HEK293 (cell line): ENCODE measurements around the gene CDKN3.
A peak's percentile ranks its signal among the peaks of the same experiment; 100 is the strongest.

Source experiments
- CTCF ChIA-PET: fragments of 350-600 bp; formaldehyde crosslinking; extraction: SDS; loops from one replicate; lab custom pipeline; 2021; ENCODE audit warnings: antibody characterized with exemption; lab: Yijun Ruan, JAX
- POLR2A ChIA-PET: fragments of 300-600 bp; formaldehyde crosslinking; extraction: SDS; loops from one replicate; lab custom pipeline; 2020; ENCODE audit warnings: antibody characterized with exemption, inconsistent platforms; lab: Yijun Ruan, JAX
- H3K27ac ChIP-seq: fragments of 200-500 bp; sonication (Bioruptor generic); 2 replicates; pipeline ENCODE4 v1.5.1; 2014; ENCODE audit warnings: low read depth, low read length, control low read depth, inconsistent platforms; ENCODE audit errors: extremely low read depth
- H3K36me3 ChIP-seq, 2 experiments: fragments of 200-500 bp in 1 of 2; sonication (Bioruptor generic) in 1 of 2; 1 replicate in 1 of 2; 2 replicates in 1 of 2; pipeline ENCODE4 v1.5.1; 2014 to 2017; ENCODE audit warnings: inconsistent platforms in 2 of 2, low read length in 2 of 2; ENCODE audit not compliant: control insufficient read depth in 2 of 2, insufficient read depth in 1 of 2
- H3K4me1 ChIP-seq: fragments of 200-500 bp; sonication (Bioruptor generic); 2 replicates; pipeline ENCODE4 v1.5.1; 2014; ENCODE audit warnings: mild to moderate bottlenecking, low read length, inconsistent platforms; ENCODE audit not compliant: control insufficient read depth, insufficient read depth
- H3K4me3 ChIP-seq: 2 replicates; pipeline ENCODE4 v1.5.1; 2011; ENCODE audit warnings: low read depth, mild to moderate bottlenecking, control low read depth, low read length, moderate library complexity
- H3K9me3 ChIP-seq: fragments of 200-500 bp; sonication (Bioruptor generic); 2 replicates; pipeline ENCODE4 v1.5.1; 2014; ENCODE audit warnings: low read depth, low read length, inconsistent platforms; ENCODE audit not compliant: control insufficient read depth, insufficient read depth
- ATF2 ChIP-seq: fragments of 450-650 bp; formaldehyde crosslinking; IDR thresholded peaks from 2 replicates; pipeline ENCODE4 v1.5.1; 2016; ENCODE audit warnings: missing biosample characterization, missing genetic modification characterization, low read depth
- GLIS1 ChIP-seq: fragments of 450-650 bp; formaldehyde crosslinking; IDR thresholded peaks from 2 replicates; pipeline ENCODE4 v1.5.1; 2016; ENCODE audit warnings: missing biosample characterization, missing genetic modification characterization
- HOXA7 ChIP-seq: sonication (generic); formaldehyde crosslinking; IDR thresholded peaks from 2 replicates; pipeline ENCODE4 v1.8.1; 2022; ENCODE audit warnings: missing genetic modification reagents, borderline replicate concordance
- PATZ1 ChIP-seq: fragments of 450-650 bp; formaldehyde crosslinking; IDR thresholded peaks from 2 replicates; pipeline ENCODE4 v1.5.1; 2016; ENCODE audit warnings: missing biosample characterization, missing genetic modification characterization
- REST ChIP-seq: fragments of 450-650 bp; formaldehyde crosslinking; IDR thresholded peaks from 2 replicates; pipeline ENCODE4 v1.5.1; 2016; ENCODE audit warnings: missing biosample characterization, missing genetic modification characterization
- ZBTB17 ChIP-seq: fragments of 450-650 bp; formaldehyde crosslinking; IDR thresholded peaks from 2 replicates; pipeline ENCODE4 v1.5.1; 2016; ENCODE audit warnings: missing biosample characterization, missing genetic modification characterization
- ZBTB7A ChIP-seq: fragments of 450-650 bp; formaldehyde crosslinking; IDR thresholded peaks from 2 replicates; pipeline ENCODE4 v1.5.1; 2016; ENCODE audit warnings: low read depth, missing biosample characterization, missing genetic modification characterization
- ZEB2 ChIP-seq: fragments of 450-650 bp; formaldehyde crosslinking; IDR thresholded peaks from 2 replicates; pipeline ENCODE4 v1.5.1; 2016; ENCODE audit warnings: missing biosample characterization, missing genetic modification characterization
- ZFHX2 ChIP-seq: fragments of 450-650 bp; formaldehyde crosslinking; conservative IDR thresholded peaks from 2 replicates; pipeline ENCODE4 v1.5.1; 2016; ENCODE audit warnings: missing biosample characterization, missing genetic modification characterization
- ZFP69B ChIP-seq: fragments of 450-650 bp; formaldehyde crosslinking; IDR thresholded peaks from 2 replicates; pipeline ENCODE4 v1.5.1; 2016; ENCODE audit warnings: missing biosample characterization, missing genetic modification characterization
- ZNF146 ChIP-seq: fragments of 450-650 bp; formaldehyde crosslinking; IDR thresholded peaks from 2 replicates; pipeline ENCODE4 v1.5.1; 2016; ENCODE audit warnings: missing biosample characterization, missing genetic modification characterization
- ZNF2 ChIP-seq: fragments of 450-650 bp; formaldehyde crosslinking; IDR thresholded peaks from 2 replicates; pipeline ENCODE4 v1.5.1; 2016; ENCODE audit warnings: missing biosample characterization, missing genetic modification characterization
- ZNF362 ChIP-seq: fragments of 450-650 bp; formaldehyde crosslinking; IDR thresholded peaks from 2 replicates; pipeline ENCODE4 v1.5.1; 2016; ENCODE audit warnings: missing biosample characterization, missing genetic modification characterization
- ZNF391 ChIP-seq: fragments of 450-650 bp; formaldehyde crosslinking; IDR thresholded peaks from 2 replicates; pipeline ENCODE4 v1.5.1; 2016; ENCODE audit warnings: low read depth, missing biosample characterization, missing genetic modification characterization, borderline replicate concordance
- ZNF426 ChIP-seq: fragments of 450-650 bp; formaldehyde crosslinking; IDR thresholded peaks from 2 replicates; pipeline ENCODE4 v1.5.1; 2017; ENCODE audit warnings: missing biosample characterization, missing genetic modification characterization, mild to moderate bottlenecking, inconsistent platforms, moderate library complexity
- ZNF501 ChIP-seq: fragments of 450-650 bp; formaldehyde crosslinking; IDR thresholded peaks from 2 replicates; pipeline ENCODE4 v1.5.1; 2016; ENCODE audit warnings: missing biosample characterization, missing genetic modification characterization
- ZNF548 ChIP-seq: fragments of 450-650 bp; formaldehyde crosslinking; IDR thresholded peaks from 2 replicates; pipeline ENCODE4 v1.5.1; 2016; ENCODE audit warnings: missing biosample characterization, missing genetic modification characterization
- ZNF561 ChIP-seq: fragments of 450-650 bp; IDR thresholded peaks from 2 replicates; pipeline ENCODE4 v1.5.1; 2018; ENCODE audit warnings: missing biosample characterization, missing genetic modification characterization, borderline replicate concordance
- ZXDB ChIP-seq: fragments of 450-650 bp; formaldehyde crosslinking; IDR thresholded peaks from 2 replicates; pipeline ENCODE4 v1.5.1; 2016; ENCODE audit warnings: missing biosample characterization, missing genetic modification characterization
- TF ChIP-seq, protein P1 (sequence below): fragments of 450-650 bp; formaldehyde crosslinking; IDR thresholded peaks from 2 replicates; pipeline ENCODE4 v1.5.1; 2016; ENCODE audit warnings: missing biosample characterization, missing genetic modification characterization
- TF ChIP-seq, protein P2 (sequence below): fragments of 450-650 bp; formaldehyde crosslinking; IDR thresholded peaks from 2 replicates; pipeline ENCODE4 v1.5.1; 2016; ENCODE audit warnings: missing biosample characterization, missing genetic modification characterization

CDKN3 gene

DNA sequence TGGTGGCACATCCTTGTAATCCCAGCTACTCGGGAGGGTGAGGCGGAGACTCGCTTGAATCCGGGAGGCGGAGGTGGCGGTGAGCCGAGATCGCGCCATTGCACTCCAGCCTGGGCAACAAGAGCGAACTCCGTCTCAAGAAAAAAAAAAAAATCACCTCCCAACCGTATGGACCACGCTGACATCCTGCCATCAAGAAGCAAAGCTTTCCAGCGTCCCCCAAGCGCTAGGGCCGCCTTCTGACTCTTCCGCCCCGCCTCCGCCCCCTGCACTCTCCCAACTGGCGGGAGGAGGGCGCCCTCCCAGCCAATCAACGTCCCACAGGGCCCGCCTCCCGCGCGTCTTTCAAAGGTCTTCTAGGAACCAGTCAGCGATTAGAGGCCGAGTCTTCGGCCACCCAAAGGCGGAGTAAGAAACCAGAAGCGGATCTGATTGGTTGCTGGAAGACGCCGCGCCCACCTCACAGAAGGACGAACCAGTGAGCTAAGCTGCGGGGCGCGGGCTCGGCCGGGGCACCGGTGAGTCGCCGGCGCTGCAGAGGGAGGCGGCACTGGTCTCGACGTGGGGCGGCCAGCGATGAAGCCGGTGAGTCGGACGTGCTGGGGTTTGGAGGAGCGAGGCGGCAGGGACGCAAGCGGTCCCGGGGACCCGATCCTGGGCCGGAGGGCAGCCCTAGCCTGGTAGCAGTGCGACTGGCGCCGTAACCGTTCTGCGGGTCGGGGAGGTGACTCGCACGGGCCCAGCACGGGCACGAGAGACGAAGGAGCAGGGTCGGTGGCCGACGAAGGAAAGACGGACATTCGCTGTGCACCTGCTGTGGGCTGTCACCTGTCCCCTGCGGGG, at the start of gene CDKN3:
TSS of gene CDKN3 (plus strand) at position 515 of the 843 bp plus-strand sequence. CDS start at position 577, 62 bp downstream.
- ChIA-PET CTCF (interaction anchor here (0.7 to 1.8 kb wide), 7 partner anchors 8 to 378 kb away, joined by 3 to 5 read pairs (median 4); no protein-coding TSS in a partner anchor), POLR2A (interaction anchor here (0.6 to 2.2 kb wide), 13 partner anchors 8 to 776 kb away, joined by 3 to 9 read pairs (median 4); partner anchors contain the start of gene CGRRF1)
- H3K27ac ChIP-seq = peak within 1 kb of the TSS; percentile 76; the same call in 1 of the 2 replicates
- peak within 1 kb of the TSS; percentile 88 for H3K4me3 ChIP-seq
- peaks cover 13 to 17% of the 10 kb centered on the region in 2 experiments for H3K36me3 ChIP-seq
- no peaks in the 10 kb centered on the region for H3K9me3 ChIP-seq
- peaks cover 5% of the 10 kb centered on the region; the same call in 1 of the 2 replicates for H3K4me1 ChIP-seq
- TF ChIP-seq ZBTB17 (tag by site-specific recombination) (peak; percentile 24; the same call in 1 of the 2 replicates), ZFHX2 (peak; percentile 40; the same call in 1 of the 2 replicates), ZNF501 (tag by site-specific recombination) (peak; percentile 98), REST (tag by site-specific recombination) (peak; percentile 15; the same call in 1 of the 2 replicates), ZNF146 (tag by site-specific recombination) (peak; percentile 13; the same call in 1 of the 2 replicates), PATZ1 (tag by site-specific recombination) (peak; percentile 71; the same call in 1 of the 2 replicates), ZNF391 (peak; percentile 69; the same call in 1 of the 2 replicates), HOXA7 (CRISPR knock-in tag) (no peak), ZNF362 (tag by site-specific recombination) (peak; percentile 67; the same call in 1 of the 2 replicates), ATF2 (tag by site-specific recombination) (no peak), ZEB2 (tag by site-specific recombination) (0 out of 2 replicates have a peak, but pooled peaks have one; percentile 17), ZNF2 (tag by site-specific recombination) (peak; percentile 68), ZNF561 (tag by site-specific recombination) (no peak), ZNF426 (tag by site-specific recombination) (no peak), ZNF548 (peak; percentile 93), ZFP69B (tag by site-specific recombination) (peak; percentile 35; the same call in 1 of the 2 replicates), ZBTB7A (tag by site-specific recombination) (0 out of 2 replicates have a peak, but pooled peaks have one; percentile 61), ZXDB (tag by site-specific recombination) (peak; percentile 20), GLIS1 (tag by site-specific recombination) (peak; percentile 74)
- TF ChIP-seq, protein P1, sequence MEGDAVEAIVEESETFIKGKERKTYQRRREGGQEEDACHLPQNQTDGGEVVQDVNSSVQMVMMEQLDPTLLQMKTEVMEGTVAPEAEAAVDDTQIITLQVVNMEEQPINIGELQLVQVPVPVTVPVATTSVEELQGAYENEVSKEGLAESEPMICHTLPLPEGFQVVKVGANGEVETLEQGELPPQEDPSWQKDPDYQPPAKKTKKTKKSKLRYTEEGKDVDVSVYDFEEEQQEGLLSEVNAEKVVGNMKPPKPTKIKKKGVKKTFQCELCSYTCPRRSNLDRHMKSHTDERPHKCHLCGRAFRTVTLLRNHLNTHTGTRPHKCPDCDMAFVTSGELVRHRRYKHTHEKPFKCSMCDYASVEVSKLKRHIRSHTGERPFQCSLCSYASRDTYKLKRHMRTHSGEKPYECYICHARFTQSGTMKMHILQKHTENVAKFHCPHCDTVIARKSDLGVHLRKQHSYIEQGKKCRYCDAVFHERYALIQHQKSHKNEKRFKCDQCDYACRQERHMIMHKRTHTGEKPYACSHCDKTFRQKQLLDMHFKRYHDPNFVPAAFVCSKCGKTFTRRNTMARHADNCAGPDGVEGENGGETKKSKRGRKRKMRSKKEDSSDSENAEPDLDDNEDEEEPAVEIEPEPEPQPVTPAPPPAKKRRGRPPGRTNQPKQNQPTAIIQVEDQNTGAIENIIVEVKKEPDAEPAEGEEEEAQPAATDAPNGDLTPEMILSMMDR (tag by site-specific recombination) = peak; percentile 74
- TF ChIP-seq, protein P2, sequence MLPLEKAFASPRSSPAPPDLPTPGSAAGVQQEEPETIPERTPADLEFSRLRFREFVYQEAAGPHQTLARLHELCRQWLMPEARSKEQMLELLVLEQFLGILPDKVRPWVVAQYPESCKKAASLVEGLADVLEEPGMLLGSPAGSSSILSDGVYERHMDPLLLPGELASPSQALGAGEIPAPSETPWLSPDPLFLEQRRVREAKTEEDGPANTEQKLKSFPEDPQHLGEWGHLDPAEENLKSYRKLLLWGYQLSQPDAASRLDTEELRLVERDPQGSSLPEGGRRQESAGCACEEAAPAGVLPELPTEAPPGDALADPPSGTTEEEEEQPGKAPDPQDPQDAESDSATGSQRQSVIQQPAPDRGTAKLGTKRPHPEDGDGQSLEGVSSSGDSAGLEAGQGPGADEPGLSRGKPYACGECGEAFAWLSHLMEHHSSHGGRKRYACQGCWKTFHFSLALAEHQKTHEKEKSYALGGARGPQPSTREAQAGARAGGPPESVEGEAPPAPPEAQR (tag by site-specific recombination) = no peak
